Activated naive CD4-positive, alpha-beta T cell treated with anti-CD3 and anti-CD28 coated beads, Interleukin-2, amount 50 U/mL, for 72 hours (primary cell): Measurements from ENCODE around the gene MR1. TPM values are rescaled to one million over a fixed set of nuclear protein-coding genes. Genes with fewer than 3 reads are reported as not detected.
"Not testable (repeated sequence)": the region's sequence is repeated elsewhere in the genome, so short reads cannot be mapped to it uniquely, and the experiment has no call there.

ENCODE experiments used
- ATAC-seq, 2 donors: fragments of 150-1000 bp; cut with Tn5 transposase; 2 replicates each; pipeline ENCODE4 v1.10.0; 2021; ENCODE audit warnings: mild to moderate bottlenecking in 2 of 2, moderate library complexity in 2 of 2
- DNase-seq, 2 donors: peaks; one replicate each; pipeline ENCODE4 v3.0.0; 2021 to 2022; ENCODE audit warnings: low spot score in 2 of 2
- H3K27ac Mint-ChIP-seq, 2 donors: one replicate each; pipeline ENCODE4 v1.8.0; 2022; ENCODE audit warnings: mild to moderate bottlenecking in 2 of 2, mixed read lengths in 2 of 2
- H3K36me3 Mint-ChIP-seq, 2 donors: one replicate each; pipeline ENCODE4 v1.8.0; 2022; ENCODE audit warnings: mixed read lengths in 2 of 2
- H3K9me3 Mint-ChIP-seq, 2 donors: one replicate each; pipeline ENCODE4 v1.8.0; 2022; ENCODE audit warnings: mixed read lengths in 2 of 2
- total RNA-seq, 2 donors: library from RNA; stranded (reverse); gene quantifications; one replicate each; pipeline ENCODE4 v1.2.3, GENCODE V29; 2022

Gene MR1
- total RNA-seq, 2 donors from 2014 or later: 13.5 to 27.4 TPM

GRCh38 chr1:181021159-181021558 lies 12.6 kb upstream of the MR1 start:
- Mint-ChIP-seq H3K9me3 (no peaks in the 10 kb centered on the region), H3K27ac (peak overlapping the region in 1 of 2 donors; percentile 98), H3K36me3 (peaks cover 14 to 20% of the 10 kb centered on the region in 2 donors)
- DNase-seq (no peak), ATAC-seq (no peak)

DNA sequence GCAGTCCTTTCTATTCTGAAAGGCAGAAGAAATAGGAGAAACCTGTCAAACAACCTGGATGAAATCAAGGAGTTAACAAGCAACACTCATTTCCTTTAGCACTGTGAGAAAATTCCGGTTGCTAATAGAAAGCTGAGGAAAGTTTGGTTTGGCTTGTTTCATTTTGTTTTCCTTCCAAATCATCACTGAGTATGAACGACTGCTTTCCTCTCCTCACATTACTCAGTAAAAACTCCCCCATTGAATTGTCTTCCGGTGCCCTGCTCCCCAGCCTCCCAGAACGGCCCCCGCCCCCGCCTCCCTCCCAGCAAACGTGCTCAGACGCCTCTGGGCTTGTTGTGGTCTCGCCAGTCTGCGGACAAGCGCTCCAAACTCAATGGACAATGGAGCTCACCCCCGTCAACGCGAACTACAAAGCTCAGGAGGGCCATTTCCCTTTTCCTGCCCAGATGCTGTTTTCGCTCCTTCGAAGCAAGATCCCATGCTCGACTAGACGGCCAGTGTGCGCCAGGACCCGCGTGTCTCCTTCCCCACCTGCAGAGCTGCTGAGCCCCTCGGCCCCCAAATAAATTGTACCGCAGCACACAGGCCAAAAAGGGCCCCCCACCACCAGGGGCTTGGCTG lies 11.9 kb upstream of the MR1 start:
- ATAC-seq: peak; percentile 63 to 70
- no peaks in the 10 kb centered on the region for H3K9me3 Mint-ChIP-seq
- H3K27ac Mint-ChIP-seq: peak overlapping the region; percentile 78 to 98
- peak; percentile 47 to 66 for DNase-seq
- peaks cover 14 to 20% of the 10 kb centered on the region in 2 donors for H3K36me3 Mint-ChIP-seq

GRCh38 chr1:181023265-181024057 lies 10.3 kb upstream of the MR1 start:
- no peak for ATAC-seq

GRCh38 chr1:181028196-181028595 lies 5.6 kb upstream of the MR1 start:
- no peak for DNase-seq
- ATAC-seq: no peak
- H3K27ac Mint-ChIP-seq: no peak overlapping the region
- peaks cover 0 to 7% of the 10 kb centered on the region in 2 donors for H3K9me3 Mint-ChIP-seq
- peaks cover 7% of the 10 kb centered on the region in 2 donors for H3K36me3 Mint-ChIP-seq

More at GRCh38 chr1:181023265-181024057, 10.3 kb upstream of the MR1 start:
- no peak for DNase-seq
- peaks cover 7 to 14% of the 10 kb centered on the region in 2 donors for H3K36me3 Mint-ChIP-seq
- peak overlapping the region; percentile 95 to 98 for H3K27ac Mint-ChIP-seq
- no peaks in the 10 kb centered on the region for H3K9me3 Mint-ChIP-seq

DNA sequence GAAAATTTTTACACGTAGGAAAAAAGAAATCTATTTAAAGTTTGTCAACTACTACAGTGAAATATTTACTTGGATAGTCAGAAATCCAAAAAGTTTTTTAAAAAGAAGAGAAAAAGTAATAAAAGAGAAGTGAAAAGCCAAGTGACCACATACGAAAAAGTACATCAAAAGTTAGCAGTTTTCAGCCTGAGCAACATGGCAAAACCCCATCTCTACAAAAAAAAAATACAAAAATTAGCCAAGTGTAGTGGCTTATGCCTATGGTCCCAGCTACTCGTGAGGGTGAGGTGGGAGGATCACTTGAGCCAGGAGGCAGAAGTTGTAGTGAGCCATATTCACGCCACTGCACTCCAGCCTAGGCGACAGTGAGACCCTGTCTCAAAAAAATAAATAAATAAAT lies 5.2 kb upstream of the MR1 start:
- no peak overlapping the region for H3K27ac Mint-ChIP-seq
- DNase-seq (no peak), ATAC-seq (no peak)
- peaks cover 9 to 11% of the 10 kb centered on the region in 2 donors for H3K36me3 Mint-ChIP-seq
- H3K9me3 Mint-ChIP-seq: peaks cover 0 to 8% of the 10 kb centered on the region in 2 donors

DNA sequence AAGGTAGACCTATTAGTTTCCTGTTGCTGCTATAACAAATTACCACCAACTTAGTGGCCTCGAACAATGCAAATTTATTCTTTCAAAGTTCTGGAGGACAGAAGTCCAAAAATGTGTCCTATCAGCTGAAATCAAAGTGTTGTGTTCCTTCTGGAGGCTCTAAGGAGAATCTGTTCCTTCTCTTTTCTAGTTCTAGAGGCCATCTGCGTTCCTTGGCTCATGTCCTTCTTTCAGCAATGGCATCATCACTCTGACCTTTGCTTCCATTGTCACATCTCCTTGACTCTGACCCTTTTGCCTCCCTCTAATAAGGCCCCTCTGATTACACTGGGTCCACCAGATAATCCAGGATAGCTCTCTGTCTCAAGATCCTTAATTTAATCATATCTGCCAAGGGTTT lies 1.2 kb upstream of the MR1 start:
- DNase-seq: no peak
- Mint-ChIP-seq H3K36me3 (peaks cover 18 to 22% of the 10 kb centered on the region in 2 donors), H3K27ac (peak overlapping the region; percentile 98 to 99), H3K9me3 (peaks cover 0 to 8% of the 10 kb centered on the region in 2 donors)
- ATAC-seq: no peak

- peak; percentile 36 to 64 for DNase-seq
- peak; percentile 25 to 69 for ATAC-seq
- Mint-ChIP-seq H3K27ac (peak overlapping the region; percentile 98 to 99), H3K9me3 (peaks cover 0 to 8% of the 10 kb centered on the region in 2 donors), H3K36me3 (peaks cover 18 to 22% of the 10 kb centered on the region in 2 donors)
These were observed 520 bp upstream of the MR1 start for GRCh38 chr1:181033128-181033798.

DNA sequence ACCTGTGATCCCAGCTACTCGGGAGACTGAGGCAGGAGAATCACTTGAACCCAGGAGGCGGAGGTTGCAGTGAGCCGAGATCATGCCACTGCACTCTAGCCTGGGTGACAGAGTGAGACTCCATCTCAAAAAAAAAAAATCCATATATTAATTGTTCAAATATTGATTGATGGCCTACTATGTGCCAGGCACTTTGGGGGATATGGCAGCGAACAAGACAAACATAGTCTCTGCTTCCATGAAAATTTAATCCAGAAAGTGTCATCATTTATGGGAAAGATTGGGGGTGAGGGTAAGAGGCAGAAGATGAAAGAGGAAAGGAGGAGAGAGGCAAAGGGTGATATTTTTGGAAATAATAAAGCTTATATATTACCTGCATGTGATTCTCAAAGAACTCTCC lies 1.4 kb downstream of the MR1 start:
- Mint-ChIP-seq H3K27ac (peak overlapping the region in 1 of 2 donors; percentile 98), H3K36me3 (peaks cover 22 to 23% of the 10 kb centered on the region in 2 donors)
- not testable (repeated sequence) for H3K9me3 Mint-ChIP-seq, DNase-seq, ATAC-seq

- Mint-ChIP-seq H3K36me3 (peaks cover 22 to 23% of the 10 kb centered on the region in 2 donors), H3K9me3 (peaks cover 0 to 8% of the 10 kb centered on the region in 2 donors), H3K27ac (no peak overlapping the region)
- DNase-seq (no peak), ATAC-seq (no peak)
These were observed 2.5 kb downstream of the MR1 start for GRCh38 chr1:181036107-181036836.

DNA sequence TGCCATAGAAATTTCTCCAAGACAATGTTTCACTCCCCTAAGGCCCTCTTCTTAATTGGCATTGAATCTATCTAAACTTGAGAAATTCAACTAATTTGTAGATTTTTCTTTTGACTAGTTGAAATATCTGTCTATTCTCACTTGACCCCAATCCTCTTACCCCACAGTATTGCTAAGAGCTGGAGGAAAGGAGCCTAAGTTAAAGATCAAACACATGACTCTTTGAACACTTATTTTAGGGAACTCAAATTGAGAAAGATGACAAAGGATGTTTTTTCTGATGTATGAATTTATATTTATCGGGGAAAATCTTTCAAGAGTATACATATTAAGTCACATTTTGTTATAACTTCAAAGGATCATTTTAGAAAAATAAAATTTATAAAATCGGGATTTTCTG lies 3.6 kb downstream of the MR1 start:
- H3K27ac Mint-ChIP-seq: no peak overlapping the region
- ATAC-seq (no peak), DNase-seq (no peak)
- H3K9me3 Mint-ChIP-seq: peaks cover 0 to 8% of the 10 kb centered on the region in 2 donors
- peaks cover 22 to 23% of the 10 kb centered on the region in 2 donors for H3K36me3 Mint-ChIP-seq

DNA sequence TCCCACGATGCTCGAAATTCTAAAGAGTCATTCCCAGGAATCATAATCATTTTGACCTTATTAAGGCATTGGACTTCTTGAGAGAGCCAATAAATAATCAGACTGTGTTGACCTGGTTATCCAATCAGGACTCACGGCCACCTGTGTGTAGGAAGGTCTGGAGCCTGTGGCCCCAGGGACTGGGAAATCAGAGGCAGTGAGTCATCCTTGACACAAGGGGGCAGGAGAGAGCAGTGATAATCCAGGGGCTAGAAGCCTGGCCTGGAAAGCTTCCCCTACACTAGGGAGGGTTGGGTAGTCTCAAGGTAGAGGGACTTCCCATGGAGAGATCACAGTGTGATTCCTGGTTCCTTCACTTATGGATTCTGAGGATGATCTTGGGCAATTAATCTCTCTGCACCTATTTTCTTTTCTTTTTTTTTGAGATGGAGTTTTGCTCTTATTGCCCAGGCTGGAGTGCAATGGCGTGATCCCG lies 4.7 kb downstream of the MR1 start:
- H3K9me3 Mint-ChIP-seq: no peaks in the 10 kb centered on the region
- ATAC-seq (peak; percentile 50 to 56), DNase-seq (peak in 1 of 2 donors; percentile 74)
- no peak overlapping the region for H3K27ac Mint-ChIP-seq
- peaks cover 12 to 14% of the 10 kb centered on the region in 2 donors for H3K36me3 Mint-ChIP-seq

DNA sequence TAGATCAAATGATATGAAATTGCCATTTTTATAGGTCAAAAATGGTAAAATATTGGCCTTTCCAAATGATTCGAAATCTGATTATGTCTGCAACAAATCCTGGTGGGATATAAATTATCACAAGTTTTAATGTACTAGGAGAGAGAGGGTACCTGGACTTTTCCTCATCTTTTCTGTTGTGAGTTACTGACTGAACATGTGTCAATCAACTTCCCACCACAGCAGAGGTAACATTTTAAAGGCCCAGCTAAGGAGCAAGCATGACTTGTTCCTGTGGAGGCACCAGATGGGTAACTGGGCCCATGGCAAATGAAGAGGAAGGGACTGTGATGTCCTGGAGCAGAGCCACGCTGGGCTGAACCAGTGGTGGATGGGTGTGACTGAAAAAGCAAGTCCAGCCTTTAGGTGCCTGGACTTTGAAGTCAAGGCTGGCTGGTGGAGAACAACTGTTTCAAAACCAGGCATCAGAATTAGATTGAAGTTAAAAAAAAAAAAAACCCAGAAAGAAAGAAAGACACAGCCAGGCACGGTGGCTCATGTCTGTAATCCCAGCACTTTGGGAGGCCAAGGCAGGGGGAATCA lies 6.6 kb downstream of the MR1 start:
- Mint-ChIP-seq H3K9me3 (no peaks in the 10 kb centered on the region), H3K27ac (peak overlapping the region in 1 of 2 donors; percentile 59), H3K36me3 (peaks cover 0 to 15% of the 10 kb centered on the region in 2 donors)
- ATAC-seq (no peak), DNase-seq (no peak)

DNA sequence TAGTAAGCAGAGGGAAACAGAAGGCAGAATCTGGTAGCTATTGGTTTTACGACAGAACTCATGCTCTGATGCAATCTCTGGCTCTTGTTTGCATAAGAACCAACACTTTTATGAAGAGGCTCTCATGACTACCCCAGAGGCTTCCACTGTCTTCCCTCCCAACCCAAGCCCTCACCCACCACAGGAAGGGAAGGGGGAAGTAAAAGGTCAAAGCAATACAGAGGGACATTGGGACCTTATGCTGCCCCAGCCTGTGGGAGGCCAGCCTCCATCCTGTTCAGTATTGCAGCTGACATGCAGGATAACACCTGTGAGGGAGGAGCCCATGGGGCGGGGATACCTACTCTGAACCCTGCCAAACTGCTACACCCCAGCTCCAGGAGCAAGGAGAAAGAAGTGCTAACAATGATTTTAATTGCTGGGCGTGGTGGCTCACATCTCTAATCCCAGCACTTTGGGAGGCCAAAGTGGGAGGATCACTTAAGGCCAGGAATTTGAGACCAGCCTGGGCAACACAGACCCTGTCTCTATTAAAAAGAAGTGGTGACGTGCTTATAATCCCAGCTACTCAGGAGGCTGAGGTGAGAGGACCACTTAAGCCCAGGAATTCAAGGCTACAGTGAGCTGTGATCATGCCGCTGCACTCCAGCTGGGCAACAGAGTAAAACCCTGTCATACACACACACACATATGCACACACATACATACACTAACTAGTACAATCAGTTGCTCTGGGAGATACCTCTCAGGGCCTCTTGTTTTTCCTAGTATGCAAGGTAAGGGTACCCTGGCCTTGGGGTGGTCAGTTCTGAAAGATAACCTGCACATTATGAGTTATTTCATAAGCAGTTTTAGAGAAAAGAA lies 9.5 kb downstream of the MR1 start:
- Mint-ChIP-seq H3K36me3 (peaks cover 6 to 22% of the 10 kb centered on the region in 2 donors), H3K27ac (peak overlapping the region in 1 of 2 donors; percentile 80), H3K9me3 (no peaks in the 10 kb centered on the region)
- DNase-seq (no peak), ATAC-seq (peak in 1 of 2 donors; percentile 26)

DNA sequence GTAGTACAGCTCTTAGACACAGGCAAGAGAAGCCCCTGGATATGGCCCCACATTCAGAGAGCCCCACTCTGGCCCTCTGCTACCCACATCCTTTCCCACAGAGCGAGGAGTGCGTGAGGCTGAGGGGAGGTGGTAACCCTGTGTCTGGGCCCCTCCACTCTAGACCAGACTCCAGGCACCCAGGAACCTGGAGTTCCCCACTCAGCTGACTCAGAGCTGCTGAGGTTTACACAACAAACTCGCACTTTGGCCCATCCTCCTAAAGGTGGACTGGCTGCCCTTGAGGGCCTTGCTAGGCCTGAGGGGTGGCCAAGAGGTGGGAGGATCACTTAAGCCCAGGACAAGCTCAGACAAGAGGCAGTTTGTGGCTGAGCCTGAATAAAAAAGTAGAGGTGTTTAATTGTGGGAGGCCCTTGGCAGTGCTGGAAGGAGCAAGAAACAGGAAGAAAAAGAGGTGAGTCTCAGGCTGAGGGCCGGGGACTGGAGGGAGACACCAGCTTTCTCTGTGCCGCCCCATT lies 10.7 kb downstream of the MR1 start:
- ATAC-seq: peak; percentile 96 to 98
- Mint-ChIP-seq H3K9me3 (no peaks in the 10 kb centered on the region), H3K27ac (peak overlapping the region; percentile 68 to 87), H3K36me3 (peaks cover 6 to 17% of the 10 kb centered on the region in 2 donors)
- peak in 1 of 2 donors; percentile 41 for DNase-seq

DNA sequence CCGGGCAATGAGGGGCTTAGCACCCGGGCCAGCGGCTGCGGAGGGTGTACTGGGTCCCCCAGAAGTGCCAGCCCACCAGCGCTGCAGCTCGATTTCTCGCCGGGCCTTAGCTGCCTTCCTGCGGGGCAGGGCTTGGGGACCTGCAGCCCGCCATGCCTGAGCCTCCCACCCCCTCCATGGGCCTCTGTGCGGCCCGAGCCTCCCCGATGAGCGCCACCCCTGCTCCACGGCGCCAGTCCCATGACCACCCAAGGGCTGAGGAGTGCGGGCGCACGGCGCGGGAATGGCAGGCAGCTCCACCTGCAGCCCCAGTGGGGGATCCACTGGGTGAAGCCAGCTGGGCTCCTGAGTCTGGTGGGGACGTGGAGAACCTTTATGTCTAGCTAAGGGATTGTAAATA lies 12.2 kb downstream of the MR1 start:
- peaks cover 6 to 22% of the 10 kb centered on the region in 2 donors for H3K36me3 Mint-ChIP-seq
- ATAC-seq, H3K27ac Mint-ChIP-seq, DNase-seq, H3K9me3 Mint-ChIP-seq: not testable (repeated sequence)
